Measurements from ENCODE around the gene PPP2R5B.

DNA sequence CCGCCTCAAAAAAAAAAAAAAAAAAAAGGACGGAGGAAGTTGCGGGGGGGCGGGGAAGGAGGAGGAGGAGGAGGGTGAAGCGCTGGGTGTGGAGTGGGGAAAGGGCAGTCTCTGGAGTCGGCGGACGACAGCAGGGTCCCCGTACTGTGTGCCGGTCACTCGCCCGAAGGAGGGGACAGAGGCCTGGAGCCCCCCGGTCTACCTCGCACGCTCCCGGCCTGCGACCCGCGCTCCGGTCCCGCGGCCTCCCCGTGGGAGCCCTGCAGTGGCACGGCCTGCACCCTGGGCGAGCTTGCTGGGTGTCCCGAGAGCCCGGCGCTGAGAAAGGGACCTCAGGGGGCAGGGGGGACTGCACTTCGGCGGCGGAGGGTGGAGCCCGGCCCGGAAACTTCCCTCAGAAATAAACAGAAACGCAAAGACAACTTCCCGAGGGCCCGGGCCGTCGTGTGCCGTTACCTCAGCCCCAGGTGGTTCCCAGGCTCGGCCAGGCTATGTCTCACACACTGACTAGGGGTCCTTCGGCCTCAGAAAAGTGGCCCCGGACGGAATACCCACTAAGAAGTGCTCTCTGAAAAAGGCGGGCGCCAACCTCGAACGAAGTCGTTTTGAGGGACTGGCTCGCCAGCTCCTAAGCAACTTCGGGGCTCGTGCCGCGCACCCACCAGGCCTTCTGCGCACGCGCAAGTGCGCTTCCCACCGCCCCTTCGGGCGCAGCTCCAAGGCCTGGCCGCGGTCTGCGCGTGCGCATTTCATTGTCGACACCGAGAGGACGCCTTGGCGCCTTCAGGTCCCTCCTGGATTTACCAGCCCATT lies 47.1 kb downstream of the PPP2R5B start, which contains the start of gene MAJIN:
- TF ChIP-seq CTCF (IDR thresholded peaks at IDR 0.05; ENCODE audit: insufficient read depth, low read length) (no peak), POLR2AphosphoS5 (IDR thresholded peaks at IDR 0.05; ENCODE audit: low read depth) (no peak), REST (IDR thresholded peaks at IDR 0.05; ENCODE audit: insufficient replicate concordance, low read depth) (no peak), GABPA (IDR thresholded peaks at IDR 0.05; ENCODE audit: low read depth) (no peak), SPI1 (IDR thresholded peaks at IDR 0.05; ENCODE audit: borderline replicate concordance, low read depth) (no peak)
